Measurements from ENCODE around the gene SPSB3. TPM values are rescaled to one million over a fixed set of nuclear protein-coding genes. Genes with fewer than 3 reads are reported as not detected.

Gene SPSB3
- total RNA-seq, 1 donor from 2014 or later, result 51.2 TPM

GRCh38 chr16:1773703-1774447 is 8.5 kb downstream of the SPSB3 start:
- Mint-ChIP-seq H3K27ac (no peak overlapping the region), H3K27me3 (no peaks in the 10 kb centered on the region), H3K4me1 (ENCODE audit: unreplicated experiment) (no peaks in the 10 kb centered on the region), H3K9me3 (no peaks in the 10 kb centered on the region), H3K4me3 (peak overlapping the region; percentile 85), H3K36me3 (peaks cover 4% of the 10 kb centered on the region)
- DNase-seq (ENCODE audit: extremely low spot score, unreplicated experiment), result no peak
- TF ChIP-seq CTCF (conservative IDR thresholded peaks at IDR 0.05), result no peak

- Mint-ChIP-seq H3K27me3 (no peaks in the 10 kb centered on the region), H3K36me3 (peaks cover 4% of the 10 kb centered on the region), H3K4me1 (ENCODE audit: unreplicated experiment) (no peaks in the 10 kb centered on the region), H3K9me3 (no peaks in the 10 kb centered on the region), H3K4me3 (peak within 1 kb of the TSS; percentile 99), H3K27ac (peak within 1 kb of the TSS; percentile 95)
- peak; percentile 98 for TF ChIP-seq CTCF (conservative IDR thresholded peaks at IDR 0.05)
- peak; percentile 91 for DNase-seq (ENCODE audit: extremely low spot score, unreplicated experiment)
Observed at GRCh38 chr16:1772908-1773702, 9.3 kb downstream of the SPSB3 start, which contains the start of gene MRPS34. Gene MRPS34, minus strand, starts transcription at chr16:1773134. Its CDS starts 15 bp downstream, at chr16:1773119.

- Mint-ChIP-seq H3K27ac (peak within 1 kb of the TSS; percentile 95), H3K27me3 (no peaks in the 10 kb centered on the region), H3K9me3 (no peaks in the 10 kb centered on the region), H3K4me3 (peak within 1 kb of the TSS; percentile 99), H3K4me1 (ENCODE audit: unreplicated experiment) (no peaks in the 10 kb centered on the region), H3K36me3 (peaks cover 4% of the 10 kb centered on the region)
- no peak for TF ChIP-seq CTCF (conservative IDR thresholded peaks at IDR 0.05)
- DNase-seq (ENCODE audit: extremely low spot score, unreplicated experiment), result no peak
Observed at GRCh38 chr16:1772362-1772907, 9.9 kb downstream of the SPSB3 start, which contains the start of gene EME2. Gene EME2, plus strand, starts transcription at chr16:1772810. Its CDS starts 418 bp downstream, at chr16:1773228.

GRCh38 chr16:1771864-1772361 is 10.5 kb downstream of the SPSB3 start:
- peak overlapping the region; percentile 99 for H3K4me3 Mint-ChIP-seq
- no peaks in the 10 kb centered on the region for H3K9me3 Mint-ChIP-seq
- H3K27me3 Mint-ChIP-seq, result no peaks in the 10 kb centered on the region
- DNase-seq (ENCODE audit: extremely low spot score, unreplicated experiment), result no peak
- H3K4me1 Mint-ChIP-seq (ENCODE audit: unreplicated experiment), result no peaks in the 10 kb centered on the region
- peaks cover 4% of the 10 kb centered on the region for H3K36me3 Mint-ChIP-seq
- no peak for TF ChIP-seq CTCF (conservative IDR thresholded peaks at IDR 0.05)
- H3K27ac Mint-ChIP-seq, result peak overlapping the region; percentile 95

GRCh38 chr16:1771188-1771863 is 11.0 kb downstream of the SPSB3 start, which contains the start of gene NME3:
Gene NME3, minus strand, starts transcription at chr16:1771543. Its CDS starts 9 bp downstream, at chr16:1771534.
- TF ChIP-seq CTCF (conservative IDR thresholded peaks at IDR 0.05), result no peak
- Mint-ChIP-seq H3K9me3 (no peaks in the 10 kb centered on the region), H3K27me3 (no peaks in the 10 kb centered on the region), H3K27ac (peak within 1 kb of the TSS; percentile 95), H3K4me3 (peak within 1 kb of the TSS; percentile 99), H3K4me1 (ENCODE audit: unreplicated experiment) (no peaks in the 10 kb centered on the region), H3K36me3 (peaks cover 4% of the 10 kb centered on the region)
- DNase-seq (ENCODE audit: extremely low spot score, unreplicated experiment), result no peak
